SK-N-MC (cell line): ENCODE data around the gene PHTF2.

Source experiments
- DNase-seq: peaks from one replicate; pipeline ENCODE4 v3.0.0-alpha.2; 2011; ENCODE audit warnings: low read depth, low spot score
- H3K27ac ChIP-seq: fragments of 200-600 bp; sonication (generic); 2 replicates; pipeline ENCODE4 v1.5.1; 2016; ENCODE audit warnings: mixed run types
- H3K36me3 ChIP-seq: fragments of 200-600 bp; sonication (generic); 2 replicates; pipeline ENCODE4 v1.6.1; 2017; ENCODE audit warnings: antibody characterized with exemption, low read length, mixed read lengths; ENCODE audit not compliant: insufficient read depth
- H3K4me3 ChIP-seq: fragments of 200-600 bp; sonication (generic); 2 replicates; pipeline ENCODE4 v1.5.1; 2016
- H3K9ac ChIP-seq: fragments of 200-600 bp; sonication (generic); 2 replicates; pipeline ENCODE4 v1.8.0; 2017; ENCODE audit warnings: mixed run types, mixed read lengths; ENCODE audit not compliant: insufficient read length
- H3K9me3 ChIP-seq: fragments of 200-600 bp; sonication (generic); 2 replicates; pipeline ENCODE4 v1.6.1; 2017; ENCODE audit warnings: low read depth, mild to moderate bottlenecking, antibody characterized with exemption, low read length, moderate library complexity, mixed read lengths
- EZH2 ChIP-seq: fragments of 200-600 bp; sonication (generic); IDR thresholded peaks from one replicate; pipeline ENCODE4 v1.6.1; 2017; ENCODE audit warnings: antibody characterized with exemption
- FOXP2 ChIP-seq: optimal IDR thresholded peaks from 2 replicates; pipeline ENCODE3; 2011; ENCODE audit warnings: mild to moderate bottlenecking, moderate library complexity; ENCODE audit not compliant: insufficient read depth; ENCODE audit errors: extremely low read length, control extremely low read depth
- POLR2AphosphoS5 ChIP-seq: IDR thresholded peaks from 2 replicates; pipeline ENCODE4 v1.6.1; 2012; ENCODE audit warnings: mild to moderate bottlenecking, low read depth, low read length, borderline replicate concordance

Gene PHTF2

GRCh38 chr7:77799078-77799964 lies 748 bp downstream of the PHTF2 start:
- Histone ChIP-seq H3K4me3 (peak overlapping the region; percentile 100), H3K9ac (peak overlapping the region; percentile 86), H3K9me3 (no peaks in the 10 kb centered on the region), H3K36me3 (peaks cover 3% of the 10 kb centered on the region; the same call in 1 of the 2 replicates), H3K27ac (peak overlapping the region; percentile 70; the same call in 1 of the 2 replicates)
- TF ChIP-seq FOXP2, result no peak
- DNase-seq, result no peak

DNA sequence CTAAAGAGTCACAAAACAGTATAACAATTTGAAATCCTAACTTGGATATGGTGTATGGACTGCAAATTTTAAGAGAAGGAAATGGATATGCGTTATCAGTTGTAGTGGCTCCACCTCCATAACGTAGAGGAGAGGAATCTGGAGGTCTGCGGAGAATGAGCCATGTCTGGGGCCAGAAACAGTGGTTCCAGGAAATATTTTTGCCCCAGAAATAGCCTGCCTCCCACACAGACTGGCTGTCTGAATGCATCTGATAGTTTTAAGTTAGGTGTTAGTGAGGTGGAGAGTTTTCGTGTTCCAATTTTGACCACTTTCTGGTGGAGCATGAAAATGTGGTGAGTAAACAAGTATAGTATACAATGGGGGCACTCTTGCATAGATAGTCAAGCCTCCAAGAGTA lies 1.6 kb downstream of the PHTF2 start:
- Histone ChIP-seq H3K9me3 (no peaks in the 10 kb centered on the region), H3K27ac (no peak overlapping the region), H3K4me3 (peak overlapping the region; percentile 100), H3K36me3 (no peaks in the 10 kb centered on the region; the same call in 1 of the 2 replicates), H3K9ac (peak overlapping the region; percentile 86)
- TF ChIP-seq POLR2AphosphoS5 (no peak), FOXP2 (no peak), EZH2 (no peak)
- DNase-seq, result no peak

- H3K4me3 ChIP-seq, result no peak overlapping the region
- no peak for TF ChIP-seq EZH2
- no peak for TF ChIP-seq POLR2AphosphoS5
- no peak for TF ChIP-seq FOXP2
- no peaks in the 10 kb centered on the region for H3K9me3 ChIP-seq
- H3K9ac ChIP-seq, result no peak overlapping the region
- peaks cover 5% of the 10 kb centered on the region for H3K36me3 ChIP-seq
- DNase-seq, result no peak
- no peak overlapping the region for H3K27ac ChIP-seq
These were observed 2.2 kb downstream of the PHTF2 start for GRCh38 chr7:77800730-77801129.

GRCh38 chr7:77802557-77803405 lies 4.2 kb downstream of the PHTF2 start:
- H3K36me3 ChIP-seq, result peaks cover 6% of the 10 kb centered on the region; the same call in 1 of the 2 replicates
- H3K27ac ChIP-seq, result peak overlapping the region; percentile 80
- TF ChIP-seq FOXP2 (no peak), POLR2AphosphoS5 (peak; percentile 53; the same call in 1 of the 2 replicates)
- peak overlapping the region; percentile 0 for H3K4me3 ChIP-seq
- H3K9me3 ChIP-seq, result no peaks in the 10 kb centered on the region; the same call in 1 of the 2 replicates
- DNase-seq, result peak; percentile 78
- H3K9ac ChIP-seq, result no peak overlapping the region

DNA sequence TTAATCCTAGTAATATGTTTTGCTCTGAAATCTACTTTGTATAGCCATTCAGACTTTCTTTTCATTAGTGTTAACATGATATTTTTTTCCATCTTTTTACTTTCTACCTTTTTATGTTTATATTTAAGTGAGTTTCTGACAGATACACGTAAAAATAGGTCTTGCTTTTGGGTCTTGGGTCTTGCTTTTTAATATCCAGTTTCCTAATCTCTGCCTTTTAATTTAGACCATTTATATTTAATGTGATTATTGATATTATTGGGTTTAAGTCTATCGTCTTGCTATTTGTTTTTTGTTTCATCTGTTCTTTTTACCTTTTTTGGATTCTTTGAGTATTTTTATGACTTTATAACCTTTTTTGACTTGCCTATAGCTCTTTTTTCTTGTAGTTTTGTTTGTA lies 7.9 kb downstream of the PHTF2 start:
- H3K27ac ChIP-seq, result no peak overlapping the region
- DNase-seq, result no peak
- no peak overlapping the region for H3K4me3 ChIP-seq
- H3K9ac ChIP-seq, result no peak overlapping the region
- TF ChIP-seq POLR2AphosphoS5 (no peak), EZH2 (no peak), FOXP2 (no peak)
- no peaks in the 10 kb centered on the region; the same call in 1 of the 2 replicates for H3K9me3 ChIP-seq
- peaks cover 10% of the 10 kb centered on the region; the same call in 1 of the 2 replicates for H3K36me3 ChIP-seq

DNA sequence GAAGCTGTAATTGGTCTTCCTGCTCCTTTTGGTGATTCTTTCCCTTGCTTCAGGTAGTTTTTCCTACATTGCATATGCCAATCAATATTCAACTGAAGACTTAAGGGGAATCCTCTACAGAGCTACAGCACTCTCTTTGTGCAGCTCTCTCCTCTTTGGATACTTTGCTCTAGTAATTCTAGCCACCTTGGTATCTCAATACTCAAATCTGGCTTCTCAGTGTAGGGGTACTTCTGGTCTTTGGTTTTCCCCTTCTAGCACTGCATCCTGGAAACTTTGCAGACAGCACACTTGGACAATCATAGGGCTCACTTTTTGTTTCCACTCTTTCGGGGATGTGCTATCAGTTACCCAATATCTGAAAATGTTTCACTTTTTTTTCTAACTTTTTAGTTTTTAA lies 9.9 kb downstream of the PHTF2 start:
- Histone ChIP-seq H3K4me3 (no peak overlapping the region), H3K36me3 (peaks cover 14% of the 10 kb centered on the region), H3K9ac (no peak overlapping the region), H3K27ac (no peak overlapping the region), H3K9me3 (no peaks in the 10 kb centered on the region; the same call in 1 of the 2 replicates)
- DNase-seq, result no peak
- no peak for TF ChIP-seq EZH2
- TF ChIP-seq POLR2AphosphoS5, result no peak
- TF ChIP-seq FOXP2, result no peak

DNA sequence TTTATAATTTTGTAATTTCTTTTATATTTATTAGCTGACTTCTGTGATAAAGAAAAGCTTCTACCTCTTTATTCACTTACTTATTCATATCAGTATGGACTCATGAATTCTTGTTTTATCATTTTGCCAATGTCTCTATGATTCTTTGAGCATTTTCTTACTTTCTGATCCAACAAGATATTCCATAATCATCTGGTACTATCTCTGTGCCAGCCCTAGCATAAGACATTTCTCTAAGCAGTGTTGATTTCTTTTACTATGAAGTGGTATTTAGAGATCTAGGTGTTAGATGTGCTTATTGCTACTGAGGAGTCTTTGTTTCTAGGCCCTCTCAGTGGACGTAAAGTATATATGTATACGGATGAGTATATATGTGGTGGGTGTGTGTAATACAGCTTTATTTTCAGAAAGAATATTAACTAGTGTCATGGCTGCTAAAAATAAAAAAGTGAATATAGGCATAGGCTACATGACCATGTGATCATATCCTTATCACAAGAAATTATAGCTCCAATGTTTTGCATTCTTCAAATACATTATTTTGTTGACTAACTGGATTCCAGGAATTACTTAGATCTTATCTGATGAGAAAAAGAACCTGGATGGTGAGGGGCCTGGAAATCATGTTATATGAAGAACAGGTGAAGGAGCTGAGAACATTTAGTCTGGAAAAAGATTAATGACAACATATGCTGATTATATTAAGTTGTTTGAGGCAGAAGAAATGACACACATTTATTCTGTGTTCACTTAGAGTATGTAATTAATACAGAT lies 13.1 kb downstream of the PHTF2 start:
- H3K36me3 ChIP-seq, result peaks cover 21% of the 10 kb centered on the region
- H3K9me3 ChIP-seq, result no peaks in the 10 kb centered on the region; the same call in 1 of the 2 replicates
- no peak for DNase-seq
- no peak overlapping the region for H3K9ac ChIP-seq
- no peak overlapping the region for H3K4me3 ChIP-seq
- no peak for TF ChIP-seq FOXP2
- no peak for TF ChIP-seq EZH2
- TF ChIP-seq POLR2AphosphoS5, result no peak
- H3K27ac ChIP-seq, result no peak overlapping the region

DNA sequence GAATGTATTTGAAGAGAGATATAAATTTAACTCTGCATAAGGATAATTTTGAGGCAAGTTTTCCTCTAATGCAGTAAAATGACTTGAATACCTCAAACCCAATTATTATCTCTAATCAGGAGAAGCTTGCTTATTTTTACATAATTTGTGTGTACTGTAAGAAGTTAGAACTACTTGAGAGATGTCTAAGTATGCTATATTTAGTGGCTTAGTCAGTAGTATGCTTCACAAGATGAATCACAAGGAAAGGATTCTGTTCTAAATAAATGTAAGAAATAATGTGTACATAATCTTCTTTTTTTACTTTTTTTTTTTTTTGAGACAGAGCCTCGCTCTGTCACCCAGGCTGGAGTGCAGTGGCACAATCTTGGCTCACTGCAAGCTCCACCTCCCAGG lies 13.7 kb downstream of the PHTF2 start:
- no peak overlapping the region for H3K27ac ChIP-seq
- H3K9ac ChIP-seq, result no peak overlapping the region
- no peak overlapping the region for H3K4me3 ChIP-seq
- no peaks in the 10 kb centered on the region; the same call in 1 of the 2 replicates for H3K9me3 ChIP-seq
- no peak for DNase-seq
- TF ChIP-seq POLR2AphosphoS5 (no peak), FOXP2 (no peak), EZH2 (no peak)
- peaks cover 26% of the 10 kb centered on the region for H3K36me3 ChIP-seq
